A673 (cell line): Measurements from ENCODE around the gene CRYBG3. TPM values are rescaled to one million over a fixed set of nuclear protein-coding genes. Genes with fewer than 3 reads are reported as not detected.

Source experiments
- BruUV-seq: library from RNA; stranded (reverse); fragments of 400-500 nt; replicated peaks from 2 replicates; lab custom pipeline; 2021; lab: Mats Ljungman, UMichigan
- CTCF ChIA-PET: fragments of 300-600 bp; sonication (Branson Sonifier 250); formaldehyde crosslinking; loops from one replicate; lab custom pipeline; 2022; ENCODE audit warnings: antibody characterized with exemption; lab: Charles Lee
- POLR2A ChIA-PET: fragments of 300-600 bp; sonication (Branson Sonifier 250); formaldehyde crosslinking; loops from one replicate; lab custom pipeline; 2022; ENCODE audit warnings: antibody characterized with exemption; ENCODE audit not compliant: low non-redundant PET; lab: Charles Lee
- DNase-seq: peaks from one replicate; pipeline ENCODE4 v3.0.0-alpha.2; 2015; ENCODE audit warnings: low spot score
- H3K27ac ChIP-seq: fragments of 200-600 bp; sonication (generic); 2 replicates; pipeline ENCODE4 v1.5.1; 2016; ENCODE audit warnings: mixed run types, low read depth, mild to moderate bottlenecking, mixed read lengths, antibody characterized with exemption, low read length; ENCODE audit not compliant: poor library complexity, severe bottlenecking
- H3K27me3 ChIP-seq: fragments of 200-600 bp; sonication (generic); replicated peaks from 2 replicates; pipeline ENCODE4 v1.6.1; 2017; ENCODE audit warnings: mixed run types, low read depth, mild to moderate bottlenecking, mixed read lengths, antibody characterized with exemption, low read length; ENCODE audit not compliant: insufficient read depth, poor library complexity
- H3K36me3 ChIP-seq: fragments of 200-600 bp; sonication (generic); 2 replicates; pipeline ENCODE4 v1.6.1; 2016; ENCODE audit warnings: mixed run types, mild to moderate bottlenecking, mixed read lengths, antibody characterized with exemption, low read length; ENCODE audit not compliant: insufficient read depth, poor library complexity, severe bottlenecking
- H3K4me1 ChIP-seq: fragments of 200-600 bp; sonication (generic); 2 replicates; pipeline ENCODE4 v1.6.1; 2017; ENCODE audit warnings: mixed run types, mild to moderate bottlenecking, mixed read lengths, antibody characterized with exemption, low read length; ENCODE audit not compliant: insufficient read depth, poor library complexity, severe bottlenecking
- H3K4me3 ChIP-seq: fragments of 200-600 bp; sonication (generic); 2 replicates; pipeline ENCODE4 v1.5.1; 2016; ENCODE audit warnings: low read depth, mixed run types, mild to moderate bottlenecking, mixed read lengths, low read length; ENCODE audit not compliant: poor library complexity, severe bottlenecking
- H3K9me3 ChIP-seq: fragments of 200-600 bp; sonication (generic); 2 replicates; pipeline ENCODE4 v1.6.1; 2016; ENCODE audit warnings: mixed run types, low read depth, mild to moderate bottlenecking, mixed read lengths, antibody characterized with exemption, low read length; ENCODE audit not compliant: poor library complexity, severe bottlenecking
- CTCF ChIP-seq: fragments of 300-800, 200-600 bp; sonication (generic); conservative IDR thresholded peaks from 2 replicates; pipeline ENCODE4 v1.5.1; 2017; ENCODE audit warnings: low read depth, mild to moderate bottlenecking, antibody characterized with exemption, low read length, moderate library complexity, mixed read lengths
- EZH2 ChIP-seq: fragments of 200-600 bp; sonication (generic); IDR thresholded peaks from 2 replicates; pipeline ENCODE4 v1.6.1; 2017; ENCODE audit warnings: borderline replicate concordance, low read depth, mild to moderate bottlenecking, mixed read lengths, antibody characterized with exemption, low read length; ENCODE audit not compliant: poor library complexity, severe bottlenecking
- intact Hi-C: fragments of 100-400 bp; cut with micrococcal nuclease; formaldehyde crosslinking; loops from one replicate; pipeline ENCODE4 v1.10.0; 2022; ENCODE audit not compliant: unreplicated experiment
- total RNA-seq: library from RNA; stranded (reverse); gene quantifications from 2 replicates; pipeline ENCODE4 v1.2.3, GENCODE V29; 2021

Gene CRYBG3
- total RNA-seq, 1 experiment from 2014 or later, result 8.6 TPM

GRCh38 chr3:97916576-97916975 is 94.8 kb downstream of the CRYBG3 start:
- H3K36me3 ChIP-seq, result no peaks in the 10 kb centered on the region
- H3K9me3 ChIP-seq, result no peaks in the 10 kb centered on the region
- no TSS peak for BruUV-seq
- POLR2A ChIA-PET, result no interaction called here
- no peak overlapping the region for H3K4me3 ChIP-seq
- peaks cover 12% of the 10 kb centered on the region for H3K4me1 ChIP-seq
- TF ChIP-seq EZH2 (no peak), CTCF (no peak)
- CTCF ChIA-PET, result no interaction called here
- no peaks in the 10 kb centered on the region for H3K27me3 ChIP-seq
- intact Hi-C loops, result no loop called here
- H3K27ac ChIP-seq, result no peak overlapping the region
- no peak for DNase-seq

GRCh38 chr3:97917813-97918536 is 96.2 kb downstream of the CRYBG3 start:
- Histone ChIP-seq H3K36me3 (no peaks in the 10 kb centered on the region), H3K4me1 (peaks cover 8% of the 10 kb centered on the region), H3K27ac (no peak overlapping the region), H3K9me3 (no peaks in the 10 kb centered on the region), H3K27me3 (no peaks in the 10 kb centered on the region), H3K4me3 (no peak overlapping the region)
- DNase-seq, result peak; percentile 57
- intact Hi-C loops, result no loop called here
- ChIA-PET CTCF (no interaction called here), POLR2A (no interaction called here)
- no TSS peak for BruUV-seq
- TF ChIP-seq CTCF (no peak), EZH2 (no peak)

- H3K27ac ChIP-seq, result no peak overlapping the region
- POLR2A ChIA-PET, result no interaction called here
- intact Hi-C loops, result no loop called here
- no peaks in the 10 kb centered on the region for H3K9me3 ChIP-seq
- TF ChIP-seq EZH2 (no peak), CTCF (no peak)
- CTCF ChIA-PET, result interaction anchor here (1.4 kb wide), 1 partner anchor 76 kb away, joined by 3 read pairs; no protein-coding TSS in a partner anchor
- no peaks in the 10 kb centered on the region for H3K4me1 ChIP-seq
- H3K4me3 ChIP-seq, result no peak overlapping the region
- no peak for DNase-seq
- no TSS peak for BruUV-seq
- H3K36me3 ChIP-seq, result no peaks in the 10 kb centered on the region
- no peaks in the 10 kb centered on the region for H3K27me3 ChIP-seq
Observed at GRCh38 chr3:97927704-97928103, 105.9 kb downstream of the CRYBG3 start.
